ENCODE data around the gene NNMT.
A peak's percentile ranks its signal among the peaks of the same experiment; 100 is the strongest.
"Not testable (repeated sequence)": the region's sequence is repeated elsewhere in the genome, so short reads cannot be mapped to it uniquely, and the experiment has no call there.

NNMT gene

DNA sequence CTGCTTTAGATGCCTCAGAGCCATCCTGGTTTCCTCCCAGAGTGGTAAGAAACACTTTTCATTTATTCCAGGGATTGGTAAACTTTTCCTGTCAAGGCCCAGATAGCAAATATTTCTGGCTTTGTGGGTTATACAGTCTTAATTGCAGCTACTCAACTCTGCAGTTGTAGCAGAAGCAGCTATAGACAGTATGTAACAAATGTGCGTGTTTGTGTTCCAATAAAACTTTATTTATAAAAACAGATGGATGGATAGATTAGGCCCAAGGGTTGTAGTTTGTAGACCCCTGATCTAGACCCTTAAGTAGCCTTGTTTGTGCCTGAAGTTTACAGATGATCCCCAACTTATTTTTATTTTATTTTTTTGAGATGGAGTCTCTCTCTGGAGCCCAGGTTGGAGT lies 17.9 kb downstream of the NNMT start:
- DNase-seq, result no peak

DNA sequence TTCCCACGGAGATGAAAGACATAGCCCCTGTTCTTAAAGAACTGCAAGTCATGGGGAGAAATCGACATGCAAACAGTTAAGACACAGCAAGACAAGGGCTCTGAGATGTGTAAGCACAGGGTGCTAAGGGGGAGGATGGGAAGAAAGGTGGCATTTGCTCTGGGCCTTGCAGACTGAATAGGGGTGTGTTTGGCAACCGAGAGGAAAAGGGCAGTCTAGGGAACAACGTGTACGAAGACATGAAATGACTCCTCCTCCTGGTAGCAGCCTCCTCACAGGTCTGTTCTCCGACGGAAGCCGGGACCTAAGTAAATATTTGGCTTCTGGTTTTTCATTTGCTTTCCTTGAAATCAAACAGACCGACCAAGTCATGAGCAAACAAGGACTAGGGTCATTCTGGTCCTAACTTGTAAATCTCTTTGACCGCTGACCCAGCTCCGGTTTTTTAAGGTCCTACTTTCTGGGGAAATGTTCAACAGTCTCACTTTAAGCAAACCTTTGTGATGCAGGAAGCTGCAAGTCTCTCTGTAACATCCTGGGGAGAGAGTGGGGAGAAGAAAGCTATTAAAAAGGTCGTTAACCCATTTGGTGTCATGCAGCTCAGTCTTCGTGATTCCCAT lies 19.7 kb downstream of the NNMT start:
- peak; percentile 95 for DNase-seq

DNA sequence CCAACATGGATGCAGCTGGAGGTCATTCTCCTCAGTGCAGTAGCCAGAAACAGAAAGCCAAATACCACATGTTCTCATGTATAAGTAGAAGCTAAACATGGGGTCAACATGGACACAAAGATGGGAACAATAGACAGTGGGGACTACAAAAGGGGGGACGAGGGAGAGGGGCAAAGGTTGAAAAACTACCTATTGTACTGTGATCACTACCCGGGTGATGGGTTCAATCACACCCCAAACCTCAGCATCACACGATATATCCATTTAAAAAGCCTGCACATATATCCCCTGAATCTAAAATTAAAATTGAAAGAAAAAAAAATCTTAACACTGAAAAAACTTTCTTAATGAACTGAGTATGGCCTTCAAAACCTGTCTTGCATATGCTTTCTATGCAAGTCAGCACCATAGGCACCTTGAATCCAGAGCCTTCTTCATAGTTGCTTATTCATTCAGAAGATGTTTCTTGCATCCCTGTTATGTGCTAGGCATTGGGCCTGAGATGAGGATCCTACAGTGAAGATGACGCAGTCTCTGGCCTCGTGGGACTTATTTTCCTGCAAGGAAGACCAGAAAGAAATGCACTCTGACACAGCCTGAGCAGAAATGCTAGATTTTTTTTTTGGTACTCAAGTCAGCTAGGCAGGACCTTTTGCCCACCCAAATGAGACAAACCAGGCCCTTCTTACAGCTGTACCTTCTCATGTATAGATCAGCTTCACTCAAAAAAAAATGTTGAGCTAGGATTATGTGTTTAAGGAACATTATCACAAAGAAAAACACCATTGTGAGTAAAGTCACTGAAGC lies 21.0 kb downstream of the NNMT start:
- peak; percentile 42 for DNase-seq

DNA sequence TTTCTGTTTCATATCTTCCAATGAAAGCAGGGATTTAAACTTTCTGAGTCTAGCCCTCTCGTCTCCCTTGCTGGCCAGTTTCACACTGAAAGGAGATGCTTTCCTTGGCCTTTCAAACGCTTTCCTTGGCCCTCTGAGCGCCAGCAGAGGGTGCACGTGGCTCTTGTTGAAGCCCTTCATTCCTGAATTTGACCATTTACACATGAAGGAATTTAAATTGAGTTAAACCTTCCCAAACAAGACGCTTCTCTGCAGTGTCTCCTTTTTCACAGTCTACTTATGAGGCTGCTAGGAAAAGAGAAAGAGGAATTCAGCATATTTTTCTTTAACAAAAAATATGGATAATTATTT lies 21.6 kb downstream of the NNMT start:
- peak; percentile 86 for DNase-seq

DNA sequence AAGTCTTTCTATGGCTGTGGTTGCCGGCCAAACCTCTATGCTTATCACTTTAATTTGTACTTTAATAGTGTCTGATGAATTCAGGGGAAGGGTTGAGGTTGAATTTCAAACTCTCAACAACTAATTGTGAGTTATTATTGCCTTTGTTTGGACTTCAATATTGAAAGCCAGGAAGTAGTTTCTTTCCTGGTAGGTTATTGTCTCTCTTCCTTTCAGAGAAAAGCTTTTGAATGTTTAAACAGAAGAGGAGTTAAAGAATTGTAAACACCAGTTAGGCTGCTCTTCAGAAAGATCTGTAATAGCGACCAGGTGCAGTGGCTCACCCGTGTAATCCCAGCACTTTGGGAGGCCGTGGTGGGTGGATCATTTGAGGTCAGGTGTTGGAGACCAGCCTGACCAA lies 22.2 kb downstream of the NNMT start:
- peak; percentile 96 for DNase-seq

DNA sequence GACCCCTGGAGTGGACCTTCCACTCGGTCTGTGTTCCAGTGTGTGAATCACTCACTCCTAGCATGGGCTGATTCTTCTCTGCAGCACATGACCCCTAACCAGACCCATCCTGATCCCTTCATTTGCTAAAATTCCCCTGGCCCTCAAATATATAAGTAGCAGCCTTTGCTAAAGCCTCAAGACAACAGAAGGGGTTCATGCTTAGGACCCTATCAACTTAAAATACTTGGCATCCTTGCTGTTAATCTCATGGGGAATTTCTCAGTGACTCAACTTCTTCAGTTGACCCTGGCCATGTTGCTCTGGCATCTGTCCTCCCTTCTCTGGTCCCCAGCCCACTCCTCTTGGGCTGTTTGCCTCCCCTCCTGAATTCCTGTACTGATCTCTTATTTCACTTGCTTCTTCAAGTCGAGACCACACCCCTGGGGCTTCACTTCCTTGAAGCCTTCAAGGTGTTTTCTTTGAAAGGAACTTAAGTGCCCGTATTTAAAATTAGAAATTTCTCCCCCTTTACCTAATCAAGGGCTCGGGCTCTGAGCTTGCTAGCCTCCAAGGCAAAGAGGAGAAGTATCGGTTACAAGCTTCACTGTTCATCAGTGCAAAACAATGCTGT lies 23.6 kb downstream of the NNMT start:
- no peak for DNase-seq

DNA sequence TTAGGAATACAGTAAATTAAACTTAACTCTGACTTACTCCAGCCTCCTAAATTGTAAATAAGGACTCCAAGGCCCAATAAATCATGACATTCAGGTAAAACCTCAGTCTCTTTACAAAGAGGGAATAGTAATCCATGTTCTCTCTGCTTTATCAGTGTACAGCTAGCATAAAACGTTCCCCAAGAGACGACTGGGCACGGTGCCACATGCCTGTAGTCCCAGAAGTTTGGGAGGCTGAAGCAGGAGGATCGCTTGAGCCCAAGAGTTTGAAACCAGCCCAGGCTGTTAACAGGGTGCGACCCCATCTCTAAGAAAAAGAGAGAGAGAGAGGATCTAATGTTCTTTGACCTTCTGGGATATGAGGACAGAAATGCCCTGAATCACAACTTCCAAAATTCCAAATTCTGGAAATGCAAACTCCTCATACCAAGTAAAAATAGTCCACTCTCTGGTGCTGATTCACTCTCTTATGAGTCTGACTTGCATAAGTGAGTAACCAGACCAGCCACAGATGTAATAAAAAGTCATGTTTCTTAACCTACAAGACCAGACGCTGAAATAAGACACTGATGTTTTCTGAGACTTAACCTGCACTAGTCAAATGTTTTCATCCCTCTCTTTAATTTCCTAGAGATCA lies 25.5 kb downstream of the NNMT start:
- peak; percentile 40 for DNase-seq

DNA sequence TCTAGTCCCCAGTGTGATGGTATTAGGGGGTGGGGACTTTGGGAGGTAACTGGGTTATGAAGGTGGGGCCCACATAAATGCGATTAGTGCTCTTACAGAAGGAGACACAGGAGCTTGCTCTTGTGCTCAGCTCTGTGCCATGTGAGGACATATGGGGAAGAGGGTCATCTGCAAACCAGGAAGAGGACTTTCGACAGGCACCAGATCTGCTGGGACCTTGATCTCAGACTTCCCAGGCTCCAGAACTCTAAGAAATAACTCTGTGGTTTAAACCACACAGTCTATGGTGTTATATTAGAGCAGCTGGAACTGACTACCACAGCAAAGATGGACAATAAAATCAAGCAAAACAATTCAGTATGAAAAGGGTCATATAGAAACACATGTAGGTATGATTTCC lies 26.7 kb downstream of the NNMT start:
- DNase-seq, result peak; percentile 45

DNA sequence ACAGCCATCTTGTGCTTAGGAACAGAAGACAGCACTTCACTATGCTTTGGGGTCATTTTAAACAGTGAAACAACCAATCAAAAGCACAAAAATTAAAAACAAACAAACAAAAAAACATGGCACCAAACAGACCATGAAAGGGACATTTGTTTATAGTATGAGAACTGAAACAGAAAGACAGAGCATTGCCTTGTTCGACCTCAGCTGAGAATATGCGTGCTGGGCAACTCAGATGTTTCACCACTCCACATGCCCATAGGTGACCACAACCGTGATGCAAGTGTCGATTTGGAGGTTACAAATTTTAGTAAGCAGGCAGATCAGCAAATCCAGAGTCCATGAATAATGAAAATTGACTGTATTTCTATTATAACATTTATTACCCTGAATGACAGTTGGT lies 30.0 kb downstream of the NNMT start:
- no peak for DNase-seq

DNA sequence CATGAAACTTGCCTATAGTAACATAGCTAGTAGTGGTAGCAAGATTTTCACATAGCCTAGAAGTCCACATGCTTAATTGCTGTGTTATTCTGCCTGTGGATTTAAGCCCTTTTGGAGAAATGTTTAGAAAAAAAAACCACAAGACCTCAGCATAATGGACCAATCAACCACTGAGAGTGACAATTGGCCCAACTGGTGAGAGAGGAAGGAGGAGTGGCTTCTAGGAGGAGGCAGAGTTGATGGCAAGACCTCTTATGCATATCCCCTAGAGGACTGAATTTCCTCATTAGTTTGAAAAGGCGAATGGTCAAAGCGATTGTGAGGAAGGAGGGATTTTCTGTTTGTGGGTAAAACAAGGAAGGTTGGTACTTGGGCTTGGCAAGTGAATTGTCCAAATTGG lies 30.6 kb downstream of the NNMT start:
- no peak for DNase-seq

DNA sequence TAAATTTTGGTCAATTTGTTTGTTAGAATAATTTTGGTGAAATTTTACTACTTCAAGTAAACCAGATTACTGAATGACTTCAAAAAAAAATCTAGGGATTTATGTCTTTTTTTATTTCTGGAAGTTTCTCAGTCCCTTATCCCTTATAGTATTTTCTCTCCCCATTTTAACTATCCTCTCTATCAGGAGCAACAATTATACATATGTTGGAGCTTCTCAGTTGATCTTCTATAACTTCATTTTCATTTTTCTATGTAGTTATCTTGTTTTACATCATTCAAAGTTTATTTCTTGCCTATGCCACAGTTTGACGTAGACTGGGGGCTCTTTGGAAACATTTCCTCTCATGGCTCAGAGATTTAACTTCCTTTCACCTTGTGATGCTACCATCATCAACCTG lies 34.2 kb downstream of the NNMT start:
- no peak for DNase-seq

DNA sequence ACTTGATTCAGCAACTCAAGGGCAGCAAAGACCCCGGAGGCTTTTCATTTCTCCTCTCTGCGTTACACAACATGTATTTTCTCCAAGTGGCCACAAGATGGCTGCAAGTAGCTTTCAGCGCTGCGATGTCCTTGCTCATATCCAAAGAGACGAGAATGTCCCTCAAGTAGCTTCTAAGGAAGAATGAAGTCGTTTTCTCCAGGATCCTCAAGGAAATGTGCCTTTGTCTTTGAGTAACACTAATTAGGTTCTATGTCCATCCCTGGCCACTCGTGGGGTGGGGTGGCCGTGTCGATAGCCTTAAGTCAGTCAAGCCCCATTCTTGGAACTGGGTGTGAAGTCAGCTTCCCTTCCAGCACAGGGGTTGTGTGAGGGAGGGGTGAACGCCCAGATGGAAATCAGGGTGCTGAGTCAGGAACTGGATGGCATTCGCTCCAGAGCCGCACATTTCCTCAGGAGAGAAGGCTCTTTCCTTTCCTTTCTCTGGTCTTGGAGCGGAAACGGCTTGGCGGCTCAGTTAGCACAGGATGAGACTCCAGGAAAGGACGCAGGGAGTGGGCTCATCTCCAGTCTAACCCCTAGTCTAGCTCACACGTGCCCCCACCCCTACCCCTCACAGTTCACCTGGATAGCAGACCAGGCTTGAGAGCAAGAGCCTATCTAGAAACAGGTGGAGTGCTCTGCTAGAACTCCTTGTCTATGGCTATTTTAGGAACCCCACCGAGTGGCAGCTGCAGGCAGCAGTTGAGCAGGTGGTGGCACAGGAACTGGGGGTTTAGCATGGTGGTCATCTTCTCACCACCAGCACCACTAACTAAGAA lies 44.3 kb downstream of the NNMT start:
- peak; percentile 80 for DNase-seq

DNA sequence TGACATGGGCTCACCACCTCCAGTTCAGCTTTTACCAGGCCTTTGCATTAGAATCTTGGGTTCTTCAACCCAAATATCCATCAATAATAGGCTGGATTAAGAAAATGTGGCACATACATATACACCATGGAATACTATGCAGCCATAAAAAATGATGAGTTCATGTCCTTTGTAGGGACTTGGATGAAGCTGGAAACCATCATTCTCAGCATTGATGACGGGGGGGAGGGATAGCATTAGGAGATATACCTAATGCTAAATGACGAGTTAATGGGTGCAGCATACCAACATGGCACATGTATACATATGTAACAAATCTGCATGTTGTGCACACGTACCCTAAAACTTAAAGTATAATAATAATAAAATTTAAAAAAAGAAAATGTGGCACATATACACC lies 45.5 kb downstream of the NNMT start:
- DNase-seq, result not testable (repeated sequence)

DNA sequence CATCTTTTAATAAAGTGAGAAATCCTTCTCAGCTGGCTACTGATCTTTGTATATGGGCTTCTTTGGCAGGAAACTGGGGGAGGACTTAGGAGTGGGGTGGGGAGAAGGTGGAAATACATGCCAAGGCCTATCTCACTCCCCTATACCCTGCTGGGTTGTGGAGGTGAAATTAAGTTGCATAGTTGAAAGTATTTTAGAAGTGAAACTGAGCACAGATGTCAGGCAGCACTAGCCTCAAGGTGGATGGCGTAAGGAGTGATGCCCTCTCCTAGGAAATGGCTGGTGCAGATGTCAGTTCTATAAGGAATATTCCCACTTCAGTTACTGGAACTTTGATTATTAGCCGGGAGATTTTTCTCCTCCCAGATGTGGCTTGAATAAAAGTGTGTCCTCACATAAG lies 46.3 kb downstream of the NNMT start:
- DNase-seq, result no peak

DNA sequence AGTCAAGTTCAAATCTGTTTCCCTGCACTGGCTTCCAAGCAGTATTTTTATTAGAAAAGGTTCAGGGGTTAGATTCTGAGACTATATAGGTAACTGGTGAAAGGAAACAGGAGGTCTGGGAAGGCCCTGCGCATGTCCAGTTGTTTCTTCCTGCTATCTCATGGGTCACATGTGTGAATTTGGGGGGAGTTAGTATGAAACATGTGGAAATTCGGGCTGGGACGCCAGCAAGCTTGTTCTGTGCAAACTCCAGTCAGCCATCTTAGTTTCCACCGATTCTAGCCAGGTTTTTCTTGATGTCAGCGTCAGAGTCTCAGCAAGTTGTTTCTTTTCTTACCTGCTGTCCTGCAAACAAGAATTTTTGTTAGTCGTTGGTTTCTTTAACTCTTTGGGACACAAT lies 46.8 kb downstream of the NNMT start:
- DNase-seq, result no peak

DNA sequence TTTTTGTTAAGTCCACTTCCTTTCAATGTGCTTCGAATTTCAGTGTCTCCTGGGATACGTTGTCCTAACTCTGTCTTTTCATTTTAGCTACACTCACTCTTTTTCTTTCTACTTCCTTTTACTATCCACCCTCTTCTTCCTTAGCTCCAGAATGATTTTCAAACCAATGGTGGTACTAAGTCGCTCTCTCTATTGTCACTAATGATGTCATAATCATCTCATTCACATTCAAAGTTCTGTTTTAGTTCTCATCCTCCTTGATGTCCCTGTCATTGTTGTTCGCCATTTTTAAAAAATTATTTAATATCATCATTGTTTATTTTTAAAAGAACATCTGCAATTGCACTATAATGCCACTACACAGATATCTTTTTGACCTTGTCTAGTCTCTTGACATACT lies 47.3 kb downstream of the NNMT start:
- no peak for DNase-seq

DNA sequence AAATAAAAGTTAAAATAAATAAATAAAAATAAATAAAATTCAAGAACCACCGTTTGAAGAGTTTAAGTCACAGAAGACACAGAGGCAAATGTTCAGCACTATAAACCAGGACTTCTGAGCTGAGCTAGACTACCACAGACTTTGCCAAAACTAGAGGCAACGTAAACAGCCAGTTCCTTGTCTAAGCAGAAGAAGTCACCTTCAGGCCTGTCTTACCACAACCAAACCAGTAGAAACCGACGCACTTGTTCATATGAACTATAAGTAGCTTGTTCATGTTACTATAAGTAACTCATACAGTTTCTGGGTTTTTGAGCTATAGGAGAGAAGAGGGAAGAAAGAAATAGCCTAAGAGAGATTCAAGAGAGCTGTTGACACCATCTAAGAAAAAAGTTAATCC lies 48.3 kb downstream of the NNMT start:
- no peak for DNase-seq

DNA sequence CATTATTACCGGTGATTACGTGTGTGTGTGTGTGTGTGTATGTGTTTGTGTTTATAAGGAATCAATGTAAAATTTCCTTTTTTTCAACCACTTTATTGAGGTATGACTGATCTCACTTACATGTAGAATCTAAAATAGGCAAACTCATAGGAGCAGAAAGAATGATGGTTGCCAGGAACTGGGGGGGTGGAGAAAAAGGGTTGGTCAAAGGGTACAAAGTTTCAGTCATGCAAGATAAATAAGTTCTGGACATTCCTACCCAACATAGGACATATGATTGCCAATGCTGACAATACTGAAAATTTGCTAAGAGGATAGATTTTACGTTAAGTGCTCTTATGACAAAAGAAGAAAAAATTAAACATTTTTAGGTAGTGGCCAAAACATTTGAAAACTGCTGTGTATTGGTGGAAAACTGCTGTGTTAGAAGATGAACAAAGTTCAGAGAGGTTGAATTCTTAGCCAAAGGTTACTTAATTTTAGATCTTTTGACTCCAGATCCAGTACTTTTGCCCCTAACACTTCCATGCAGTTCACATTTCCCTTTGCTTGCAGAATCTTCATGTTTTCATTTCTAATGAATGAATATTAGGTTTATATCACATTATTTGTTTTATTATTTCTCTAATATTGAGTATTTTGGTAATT lies 49.5 kb downstream of the NNMT start:
- DNase-seq, result no peak

DNA sequence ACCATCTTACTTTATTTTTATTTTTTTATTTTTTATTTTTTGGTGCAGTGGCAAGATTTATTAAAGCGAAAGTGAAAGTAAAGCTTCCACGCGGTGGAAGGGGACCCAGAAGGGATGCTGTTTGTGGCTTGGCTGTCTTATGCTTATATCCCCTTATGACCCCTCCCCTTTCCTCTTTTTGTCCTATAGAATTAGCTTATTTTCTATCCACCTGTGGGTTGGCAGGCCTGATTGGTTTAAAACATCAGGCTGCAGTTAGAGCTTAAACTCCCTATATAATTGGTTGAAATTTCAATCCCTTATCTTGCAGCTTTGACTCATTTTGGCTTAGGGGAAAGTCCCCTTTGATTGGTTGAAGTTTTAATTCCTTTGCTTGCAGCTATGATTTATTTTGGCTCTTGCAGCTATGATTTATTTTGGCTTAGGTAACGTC lies 50.5 kb downstream of the NNMT start:
- DNase-seq, result no peak

DNA sequence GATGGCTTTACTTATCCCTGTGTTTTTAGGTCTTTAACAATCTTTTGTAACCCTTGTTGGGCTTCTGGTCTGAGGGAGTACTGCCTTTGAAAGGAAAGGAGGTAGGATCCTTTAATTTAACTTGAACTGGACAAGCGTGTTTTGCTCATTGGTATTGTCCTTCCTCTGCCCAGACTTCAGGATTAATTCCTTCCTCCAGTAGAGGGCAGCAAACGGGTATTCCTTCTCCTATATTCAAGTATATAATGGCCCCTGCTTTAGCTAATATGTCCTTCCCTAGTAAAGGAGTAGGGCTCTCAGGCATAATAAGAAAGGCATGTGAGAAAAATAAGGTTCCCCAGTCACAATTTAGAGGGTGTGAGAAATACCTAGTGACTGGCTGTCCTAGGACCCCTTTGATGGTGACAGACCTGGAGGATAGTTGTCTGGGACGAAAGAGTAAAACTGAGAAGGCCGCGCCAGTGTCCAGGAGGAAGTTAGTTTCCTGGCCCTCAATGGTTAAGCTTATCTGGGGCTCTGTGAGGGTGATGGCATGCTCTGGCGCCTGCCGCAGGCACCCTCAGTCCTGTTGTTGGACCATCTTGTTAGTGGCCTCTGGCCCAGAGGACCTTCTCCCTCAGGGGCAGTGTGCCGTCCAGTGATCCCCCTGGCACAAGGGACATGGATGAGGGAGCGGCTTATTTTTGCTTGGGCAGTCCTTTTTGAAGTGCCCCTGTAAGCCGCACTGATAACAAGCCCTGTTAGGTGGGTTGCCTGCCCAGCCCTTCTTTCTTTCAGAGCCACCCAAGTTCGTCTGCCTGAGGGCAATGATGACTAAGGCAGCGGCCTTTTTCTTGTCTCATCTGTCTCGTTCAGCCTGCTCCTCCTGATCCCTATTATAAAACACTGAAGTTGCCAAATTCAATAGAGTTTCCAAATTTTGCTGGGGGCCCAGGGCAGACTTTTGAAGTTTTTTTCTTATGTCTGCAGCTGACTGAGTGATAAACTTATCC lies 52.3 kb downstream of the NNMT start:
- peak; percentile 75 for DNase-seq

DNA sequence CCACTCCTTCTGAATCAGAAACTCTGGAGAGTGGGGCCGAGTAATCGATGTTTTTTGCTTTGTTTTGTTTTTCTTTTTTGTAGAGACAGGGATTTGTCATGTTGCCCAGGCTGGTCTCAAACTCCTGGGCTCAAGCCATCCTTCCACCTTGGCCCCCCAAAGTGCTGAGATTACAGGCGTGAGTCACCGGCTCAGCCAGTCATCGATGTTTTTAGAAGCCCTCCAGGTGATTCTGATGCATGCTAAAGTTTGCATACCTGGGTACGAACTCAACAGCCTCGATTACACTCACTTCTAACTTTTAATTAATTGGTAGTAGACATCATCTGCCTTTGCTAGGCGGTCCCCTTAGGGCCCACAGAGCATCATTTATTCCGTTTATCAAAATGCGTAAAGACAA lies 53.8 kb downstream of the NNMT start:
- no peak for DNase-seq

Measured in NCI-H69 (cell line).